Right lobe of liver (tissue), 4 donors: ENCODE measurements around the gene DSP.

ENCODE experiments used
- POLR2A ChIP-seq: fragments of 450-650 bp; IDR thresholded peaks from one replicate; pipeline ENCODE4 v1.6.1; 2017; ENCODE audit warnings: antibody characterized with exemption, mild to moderate bottlenecking
- TF ChIP-seq, protein P1 (sequence below), 4 donors: fragments of 200-600 bp in 3 of 4; fragments of 450-650 bp in 1 of 4; IDR thresholded peaks; one replicate each; pipeline versions ENCODE4 v1.5.1 to v1.8.0; 2016 to 2022; ENCODE audit warnings: antibody characterized with exemption in 4 of 4, mild to moderate bottlenecking in 2 of 4
- donor health status: DM: no; HTN: no; CAD: no.
- donor health status: DM: no; HTN: no; CAD: no.
- donor health status: DM: no; HTN: yes; CAD: no.

DNA sequence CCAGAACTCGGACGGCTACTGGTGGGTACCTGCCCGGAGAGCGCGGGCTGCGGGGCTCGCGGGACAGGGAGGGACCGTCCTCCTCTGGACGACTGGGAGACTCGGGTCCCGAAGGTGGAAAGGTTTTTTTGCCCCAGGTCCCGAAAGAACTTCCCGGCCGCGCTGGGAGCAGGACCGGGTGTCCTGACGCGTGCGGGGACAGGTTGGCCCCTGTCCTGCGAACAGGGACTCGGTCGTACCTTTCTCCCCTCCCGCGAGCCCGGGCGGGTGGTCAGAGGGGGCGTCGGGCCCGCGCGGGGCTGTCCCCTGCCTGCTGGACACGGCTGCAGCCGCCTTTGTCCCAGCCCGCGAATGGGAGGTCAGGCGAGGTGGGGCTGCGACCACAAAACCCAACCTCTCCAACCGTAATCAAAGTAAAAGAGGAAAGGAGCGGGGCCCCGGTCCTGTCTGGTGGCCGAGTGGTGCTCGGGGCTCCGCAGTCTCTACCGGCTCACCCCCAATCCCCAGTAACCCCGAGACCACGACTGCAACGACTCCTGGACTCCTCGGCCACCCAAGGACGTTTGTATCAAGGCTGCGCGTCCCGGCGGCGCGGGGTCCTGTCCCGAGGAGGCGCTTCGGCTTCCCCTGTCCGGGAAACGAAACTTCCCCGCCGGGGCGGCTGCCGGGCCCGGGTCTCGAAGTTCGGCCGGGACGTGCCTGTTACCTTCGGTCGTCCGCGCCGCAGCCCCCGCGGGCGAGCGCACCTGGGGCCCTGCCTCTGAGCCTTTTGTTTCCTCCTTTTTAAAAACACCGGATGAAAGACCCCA, 798 bp downstream of the DSP start:
- TF ChIP-seq, protein P1, sequence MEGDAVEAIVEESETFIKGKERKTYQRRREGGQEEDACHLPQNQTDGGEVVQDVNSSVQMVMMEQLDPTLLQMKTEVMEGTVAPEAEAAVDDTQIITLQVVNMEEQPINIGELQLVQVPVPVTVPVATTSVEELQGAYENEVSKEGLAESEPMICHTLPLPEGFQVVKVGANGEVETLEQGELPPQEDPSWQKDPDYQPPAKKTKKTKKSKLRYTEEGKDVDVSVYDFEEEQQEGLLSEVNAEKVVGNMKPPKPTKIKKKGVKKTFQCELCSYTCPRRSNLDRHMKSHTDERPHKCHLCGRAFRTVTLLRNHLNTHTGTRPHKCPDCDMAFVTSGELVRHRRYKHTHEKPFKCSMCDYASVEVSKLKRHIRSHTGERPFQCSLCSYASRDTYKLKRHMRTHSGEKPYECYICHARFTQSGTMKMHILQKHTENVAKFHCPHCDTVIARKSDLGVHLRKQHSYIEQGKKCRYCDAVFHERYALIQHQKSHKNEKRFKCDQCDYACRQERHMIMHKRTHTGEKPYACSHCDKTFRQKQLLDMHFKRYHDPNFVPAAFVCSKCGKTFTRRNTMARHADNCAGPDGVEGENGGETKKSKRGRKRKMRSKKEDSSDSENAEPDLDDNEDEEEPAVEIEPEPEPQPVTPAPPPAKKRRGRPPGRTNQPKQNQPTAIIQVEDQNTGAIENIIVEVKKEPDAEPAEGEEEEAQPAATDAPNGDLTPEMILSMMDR (IDR thresholded peaks at IDR 0.05) = no peak
- TF ChIP-seq POLR2A = no peak
